ENCODE data around the gene TRIM40. TPM values are rescaled to one million over a fixed set of nuclear protein-coding genes. Genes with fewer than 3 reads are reported as not detected.

The TRIM40 gene
- total and polyA plus RNA-seq, 2 of the 13 experiments (the other 11 are each of a cell fraction or from before 2014, with no cell fraction given), result 0.58 TPM; not detected in 1

DNA sequence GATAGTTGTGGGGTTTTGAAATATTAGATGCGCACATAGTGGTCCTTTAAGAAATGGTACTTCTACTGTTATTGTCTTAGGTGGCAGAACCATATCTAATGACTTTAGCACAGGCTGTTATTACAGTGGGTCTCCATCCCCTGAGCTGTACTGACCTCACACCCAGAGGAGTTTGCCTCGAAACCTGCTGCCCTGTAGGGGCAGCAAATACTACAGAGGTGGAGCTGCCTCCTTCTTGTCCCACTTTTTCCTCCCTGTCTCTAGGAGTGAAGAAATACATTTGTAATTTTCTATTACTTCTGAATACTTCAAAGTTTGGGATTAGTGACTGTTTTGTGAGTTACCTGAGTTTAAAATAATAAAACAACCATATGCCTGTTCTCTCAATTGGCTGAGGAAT is 31.3 kb upstream of the TRIM40 start:
- Histone ChIP-seq H3K27ac (ENCODE audit: extremely low read length, insufficient read depth, low read length) (no peak overlapping the region), H3K27me3 (ENCODE audit: control insufficient read depth in 1 of 2, insufficient read depth in 2 of 2, low read length in 2 of 2) (no peaks in the 10 kb centered on the region; a peak in 1 of 5 replicates), H3K4me3 (replicated peaks in 1 of 3; ENCODE audit: insufficient read depth in 1 of 3, low read depth in 2 of 3, low read length in 3 of 3) (no peak overlapping the region), H3K79me2 (ENCODE audit: insufficient read depth, low read length) (peaks cover 9% of the 10 kb centered on the region), H4K20me1 (ENCODE audit: insufficient read depth, low read length) (no peaks in the 10 kb centered on the region), H3K9ac (ENCODE audit: insufficient read depth, low read depth, low read length) (no peak overlapping the region), H3K9me3 (ENCODE audit: low read length) (no peaks in the 10 kb centered on the region), H3K4me2 (ENCODE audit: low read depth, low read length) (no peak overlapping the region), H3K4me1 (ENCODE audit: insufficient read depth, low read length) (peaks cover 41% of the 10 kb centered on the region), H3K36me3 (replicated peaks in 1 of 2; ENCODE audit: control insufficient read depth in 1 of 2, insufficient read depth in 2 of 2, low read length in 2 of 2) (no peaks in the 10 kb centered on the region), H2AFZ (ENCODE audit: low read length) (no peak overlapping the region)
- in situ Hi-C loops (cut with HindIII; ENCODE audit: extremely low pct_ligation_motif_present, low pct_unique_long_range_greater_than_20kb) (loop anchor here (5.0 kb wide), 1 partner anchor 68 kb away; no protein-coding TSS in a partner anchor), intact Hi-C loops (cut with micrococcal nuclease; ENCODE audit: unreplicated experiment) (no loop called here)
- 86% methylated on average over 2 of the region's 2 CpGs for WGBS (ENCODE audit: low lambda C conversion rate)
- ChIA-PET POLR2A (interaction anchor here (1.3 to 2.7 kb wide), 2 partner anchors 26 to 103 kb away, joined by 3 to 43 read pairs; no protein-coding TSS in a partner anchor), CTCF (ENCODE audit: low intra/inter-chr PET ratio, low total read pairs) (interaction anchor here (3.4 to 6.0 kb wide), 2 partner anchors 26 to 65 kb away, joined by 46 to 140 read pairs; no protein-coding TSS in a partner anchor)
- no TSS peak for BruUV-seq (replicated peaks)
- ATAC-seq (no peak), DNase-seq (ENCODE audit: low spot score) (no peak), FAIRE-seq (no peak)
- TF ChIP-seq STAG1 (CRISPR knock-in tag; IDR thresholded peaks at IDR 0.05) (peak; percentile 29), ETS1 (CRISPR knock-in tag; IDR thresholded peaks at IDR 0.05) (no peak), SNAPC2 (CRISPR knock-in tag; IDR thresholded peaks at IDR 0.05) (no peak)
- TF ChIP-seq, protein P1, sequence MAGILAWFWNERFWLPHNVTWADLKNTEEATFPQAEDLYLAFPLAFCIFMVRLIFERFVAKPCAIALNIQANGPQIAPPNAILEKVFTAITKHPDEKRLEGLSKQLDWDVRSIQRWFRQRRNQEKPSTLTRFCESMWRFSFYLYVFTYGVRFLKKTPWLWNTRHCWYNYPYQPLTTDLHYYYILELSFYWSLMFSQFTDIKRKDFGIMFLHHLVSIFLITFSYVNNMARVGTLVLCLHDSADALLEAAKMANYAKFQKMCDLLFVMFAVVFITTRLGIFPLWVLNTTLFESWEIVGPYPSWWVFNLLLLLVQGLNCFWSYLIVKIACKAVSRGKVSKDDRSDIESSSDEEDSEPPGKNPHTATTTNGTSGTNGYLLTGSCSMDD (CRISPR knock-in tag; IDR thresholded peaks at IDR 0.05), result no peak
- TF ChIP-seq, protein P2, sequence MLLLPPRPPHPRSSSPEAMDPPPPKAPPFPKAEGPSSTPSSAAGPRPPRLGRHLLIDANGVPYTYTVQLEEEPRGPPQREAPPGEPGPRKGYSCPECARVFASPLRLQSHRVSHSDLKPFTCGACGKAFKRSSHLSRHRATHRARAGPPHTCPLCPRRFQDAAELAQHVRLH (CRISPR knock-in tag; IDR thresholded peaks at IDR 0.05; ENCODE audit: borderline replicate concordance, low read depth), result no peak

Measured in HepG2 (cell line).